Epithelial cell of esophagus (primary cell): ENCODE results near the gene JCAD.

Experiments
- DNase-seq: peaks from one replicate; pipeline ENCODE4 v3.0.0; 2010; ENCODE audit warnings: low read depth
- H3K4me3 ChIP-seq: 2 replicates; pipeline ENCODE4 v1.5.1; 2011; ENCODE audit warnings: mild to moderate bottlenecking, low read length, control low read depth
- CTCF ChIP-seq: IDR thresholded peaks from 2 replicates; pipeline ENCODE4 v1.5.1; 2011; ENCODE audit warnings: low read depth, mild to moderate bottlenecking, low read length, control low read depth, inconsistent platforms; ENCODE audit not compliant: insufficient read depth; ENCODE audit errors: missing control alignments

JCAD gene

GRCh38 chr10:30018496-30018895 lies 40.9 kb downstream of the JCAD start:
- TF ChIP-seq CTCF, result no peak
- DNase-seq, result no peak
- H3K4me3 ChIP-seq, result no peak overlapping the region

GRCh38 chr10:30017966-30018365 lies 41.4 kb downstream of the JCAD start:
- no peak for TF ChIP-seq CTCF
- H3K4me3 ChIP-seq, result no peak overlapping the region
- no peak for DNase-seq

GRCh38 chr10:30017556-30017955 lies 41.8 kb downstream of the JCAD start:
- no peak for TF ChIP-seq CTCF

GRCh38 chr10:30014511-30014910 lies 44.9 kb downstream of the JCAD start:
- no peak for TF ChIP-seq CTCF

More at GRCh38 chr10:30017556-30017955, 41.8 kb downstream of the JCAD start:
- no peak overlapping the region for H3K4me3 ChIP-seq
- no peak for DNase-seq

GRCh38 chr10:30013757-30014156 lies 45.6 kb downstream of the JCAD start:
- DNase-seq, result no peak
- H3K4me3 ChIP-seq, result no peak overlapping the region
- TF ChIP-seq CTCF, result no peak

More at GRCh38 chr10:30014511-30014910, 44.9 kb downstream of the JCAD start:
- no peak for DNase-seq
- H3K4me3 ChIP-seq, result no peak overlapping the region

- TF ChIP-seq CTCF, result no peak
- no peak for DNase-seq
- H3K4me3 ChIP-seq, result no peak overlapping the region
Observed at GRCh38 chr10:30011956-30012647, 47.3 kb downstream of the JCAD start.

GRCh38 chr10:30011396-30011795 lies 48.0 kb downstream of the JCAD start:
- no peak overlapping the region for H3K4me3 ChIP-seq
- TF ChIP-seq CTCF, result no peak
- no peak for DNase-seq
